ENCODE results near the gene GRIN3B. TPM values are rescaled to one million over a fixed set of nuclear protein-coding genes. Genes with fewer than 3 reads are reported as not detected.

The GRIN3B gene
- total RNA-seq, 1 donor from 2014 or later: 0.46 TPM

DNA sequence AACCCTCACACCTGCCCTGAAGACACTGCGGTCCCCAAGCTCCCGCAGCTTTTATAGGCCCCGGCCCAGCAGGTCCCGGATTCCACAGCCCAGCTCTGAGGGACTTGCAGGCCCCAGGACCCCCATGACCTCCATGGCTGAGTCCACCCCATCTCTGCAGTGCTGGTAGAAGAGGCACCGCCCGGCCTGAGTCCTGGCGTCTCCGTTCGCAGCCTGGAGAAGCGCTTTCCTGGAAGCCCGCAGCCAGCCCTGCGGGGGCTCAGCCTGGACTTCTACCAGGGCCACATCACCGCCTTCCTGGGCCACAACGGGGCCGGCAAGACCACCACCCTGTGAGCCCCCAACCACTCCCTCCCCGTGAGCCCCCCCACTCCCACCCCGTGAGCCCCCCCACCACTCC is 48.9 kb downstream of the GRIN3B start:
- TF ChIP-seq CTCF (conservative IDR thresholded peaks at IDR 0.05; ENCODE audit: low read depth, low read length): no peak
- no peak for DNase-seq (ENCODE audit: low read depth)
- H3K4me3 ChIP-seq (ENCODE audit: low read depth, low read length): no peak overlapping the region

DNA sequence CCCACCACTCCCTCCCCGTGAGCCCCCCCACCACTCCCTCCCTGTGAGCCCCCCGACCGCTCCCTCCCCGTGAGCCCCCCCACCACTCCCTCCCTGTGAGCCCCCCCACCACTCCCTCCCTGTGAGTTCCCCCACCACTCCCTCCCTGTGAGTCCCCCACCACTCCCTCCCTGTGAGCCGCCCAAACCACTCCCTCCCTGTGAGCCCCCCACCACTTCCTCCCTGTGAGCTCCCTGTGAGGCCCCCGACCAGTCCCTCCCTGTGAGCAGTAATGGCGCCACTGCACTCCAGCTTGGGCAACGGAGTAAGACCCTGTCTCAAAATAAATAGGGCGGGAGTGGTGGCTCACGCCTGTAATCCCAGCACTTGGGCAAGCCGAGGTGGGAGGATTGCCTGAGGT is 49.6 kb downstream of the GRIN3B start:
- DNase-seq (ENCODE audit: low read depth): no peak
- H3K4me3 ChIP-seq (ENCODE audit: low read depth, low read length): no peak overlapping the region
- no peak for TF ChIP-seq CTCF (conservative IDR thresholded peaks at IDR 0.05; ENCODE audit: low read depth, low read length)

DNA sequence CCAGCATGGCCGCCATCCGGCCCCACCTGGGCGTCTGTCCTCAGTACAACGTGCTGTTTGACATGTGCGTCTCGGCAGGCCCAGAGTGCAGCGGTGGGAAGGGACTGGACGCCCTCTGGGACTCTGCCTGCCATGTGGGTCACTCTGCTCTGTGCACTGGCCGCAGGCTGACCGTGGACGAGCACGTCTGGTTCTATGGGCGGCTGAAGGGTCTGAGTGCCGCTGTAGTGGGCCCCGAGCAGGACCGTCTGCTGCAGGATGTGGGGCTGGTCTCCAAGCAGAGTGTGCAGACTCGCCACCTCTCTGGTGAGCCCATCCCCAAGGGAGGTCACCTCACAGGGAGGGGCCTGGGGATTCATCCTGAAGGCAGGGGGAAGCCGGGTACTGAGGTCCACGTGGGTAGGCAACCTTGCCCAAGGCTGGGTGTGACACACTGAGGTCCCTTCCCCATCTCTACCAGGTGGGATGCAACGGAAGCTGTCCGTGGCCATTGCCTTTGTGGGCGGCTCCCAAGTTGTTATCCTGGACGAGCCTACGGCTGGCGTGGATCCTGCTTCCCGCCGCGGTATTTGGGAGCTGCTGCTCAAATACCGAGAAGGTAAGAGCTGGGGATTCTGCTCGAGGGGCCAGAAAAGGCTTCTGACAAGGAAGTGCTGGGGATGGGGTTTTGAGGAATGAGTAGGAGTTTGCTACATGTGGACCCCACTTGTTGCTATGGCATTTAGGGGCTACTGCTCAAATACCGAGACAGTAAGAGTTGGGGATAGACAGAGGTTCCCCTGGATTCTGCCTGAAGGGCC is 51.0 kb downstream of the GRIN3B start:
- H3K4me3 ChIP-seq (ENCODE audit: low read depth, low read length): no peak overlapping the region
- TF ChIP-seq CTCF (conservative IDR thresholded peaks at IDR 0.05; ENCODE audit: low read depth, low read length): no peak
- no peak for DNase-seq (ENCODE audit: low read depth)

- H3K4me3 ChIP-seq (ENCODE audit: low read depth, low read length): no peak overlapping the region
- TF ChIP-seq CTCF (conservative IDR thresholded peaks at IDR 0.05; ENCODE audit: low read depth, low read length): no peak
- DNase-seq (ENCODE audit: low read depth): no peak
Measured at GRCh38 chr19:1051791-1052190, 51.6 kb downstream of the GRIN3B start.

GRCh38 chr19:1052349-1052975 is 52.2 kb downstream of the GRIN3B start:
- H3K4me3 ChIP-seq (ENCODE audit: low read depth, low read length): no peak overlapping the region
- TF ChIP-seq CTCF (conservative IDR thresholded peaks at IDR 0.05; ENCODE audit: low read depth, low read length): no peak
- DNase-seq (ENCODE audit: low read depth): no peak

DNA sequence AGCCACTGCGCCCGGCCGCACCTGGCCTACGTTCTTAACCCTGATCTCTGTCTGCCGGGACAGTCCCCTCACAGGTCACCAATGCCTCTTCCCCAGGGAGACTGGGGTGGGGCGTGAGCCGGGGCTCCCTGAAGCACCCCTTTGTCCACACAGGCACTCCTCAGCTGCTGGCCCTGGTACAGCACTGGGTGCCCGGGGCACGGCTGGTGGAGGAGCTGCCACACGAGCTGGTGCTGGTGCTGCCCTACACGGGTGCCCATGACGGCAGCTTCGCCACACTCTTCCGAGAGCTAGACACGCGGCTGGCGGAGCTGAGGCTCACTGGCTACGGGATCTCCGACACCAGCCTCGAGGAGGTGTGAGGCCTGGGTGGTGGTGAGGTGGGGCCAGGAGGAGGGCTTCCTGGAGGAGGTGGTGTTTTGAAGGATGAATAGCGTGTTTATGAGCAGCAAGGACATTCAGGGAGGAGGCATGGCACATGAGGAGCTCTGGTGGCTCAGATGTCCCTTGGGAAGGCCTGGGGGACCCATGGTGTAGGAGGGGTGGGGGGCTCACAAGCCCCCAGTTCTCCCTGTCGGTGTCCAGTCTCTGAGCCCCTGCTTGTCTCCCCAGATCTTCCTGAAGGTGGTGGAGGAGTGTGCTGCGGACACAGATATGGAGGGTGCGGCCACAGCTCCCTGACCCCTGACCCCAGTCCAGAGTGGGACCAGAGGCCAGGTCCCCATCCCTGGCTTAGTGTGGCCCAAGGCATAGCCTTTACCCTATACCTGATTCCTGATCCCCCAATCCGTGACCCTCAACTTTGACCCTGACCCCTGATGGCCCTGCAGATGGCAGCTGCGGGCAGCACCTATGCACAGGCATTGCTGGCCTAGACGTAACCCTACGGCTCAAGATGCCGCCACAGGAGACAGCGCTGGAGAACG is 53.2 kb downstream of the GRIN3B start:
- DNase-seq (ENCODE audit: low read depth): no peak
- H3K4me3 ChIP-seq (ENCODE audit: low read depth, low read length): no peak overlapping the region
- no peak for TF ChIP-seq CTCF (conservative IDR thresholded peaks at IDR 0.05; ENCODE audit: low read depth, low read length)
